OCI-LY3 (cell line): ENCODE measurements around the gene TICRR.

Experiments used
- EZH2phosphoT487 ChIP-seq: fragments of 200-600 bp; shearing (Covaris generic); IDR thresholded peaks from 2 replicates; pipeline ENCODE4 v1.6.1; 2018; ENCODE audit warnings: antibody characterized with exemption, mixed run types, low read depth
- TF ChIP-seq, protein P1 (sequence below): fragments of 200-600, 300-600 bp; sonication (generic); IDR thresholded peaks from 2 replicates; pipeline ENCODE4 v1.5.1; 2014; ENCODE audit warnings: antibody characterized with exemption, low read length, low read depth

DNA sequence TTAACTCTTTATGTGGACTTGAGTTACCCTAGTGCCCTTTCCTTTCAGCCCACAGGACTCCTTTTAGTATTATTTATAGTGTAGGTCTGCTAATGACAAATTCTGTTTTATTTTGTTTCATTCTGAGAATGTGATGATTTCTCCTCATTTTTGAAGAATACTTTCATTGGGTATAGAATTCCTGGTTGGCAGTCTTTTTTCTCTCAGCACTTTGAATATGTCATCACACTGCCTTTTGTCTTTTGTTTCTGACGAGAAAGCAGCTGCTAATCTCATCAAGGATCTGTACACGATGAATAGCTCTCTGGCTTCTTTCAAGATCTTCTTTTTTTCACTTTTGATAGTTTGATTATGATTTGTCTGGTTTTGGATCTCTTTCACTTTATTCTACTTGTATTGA lies 37.8 kb downstream of the TICRR start:
- TF ChIP-seq, protein P1, sequence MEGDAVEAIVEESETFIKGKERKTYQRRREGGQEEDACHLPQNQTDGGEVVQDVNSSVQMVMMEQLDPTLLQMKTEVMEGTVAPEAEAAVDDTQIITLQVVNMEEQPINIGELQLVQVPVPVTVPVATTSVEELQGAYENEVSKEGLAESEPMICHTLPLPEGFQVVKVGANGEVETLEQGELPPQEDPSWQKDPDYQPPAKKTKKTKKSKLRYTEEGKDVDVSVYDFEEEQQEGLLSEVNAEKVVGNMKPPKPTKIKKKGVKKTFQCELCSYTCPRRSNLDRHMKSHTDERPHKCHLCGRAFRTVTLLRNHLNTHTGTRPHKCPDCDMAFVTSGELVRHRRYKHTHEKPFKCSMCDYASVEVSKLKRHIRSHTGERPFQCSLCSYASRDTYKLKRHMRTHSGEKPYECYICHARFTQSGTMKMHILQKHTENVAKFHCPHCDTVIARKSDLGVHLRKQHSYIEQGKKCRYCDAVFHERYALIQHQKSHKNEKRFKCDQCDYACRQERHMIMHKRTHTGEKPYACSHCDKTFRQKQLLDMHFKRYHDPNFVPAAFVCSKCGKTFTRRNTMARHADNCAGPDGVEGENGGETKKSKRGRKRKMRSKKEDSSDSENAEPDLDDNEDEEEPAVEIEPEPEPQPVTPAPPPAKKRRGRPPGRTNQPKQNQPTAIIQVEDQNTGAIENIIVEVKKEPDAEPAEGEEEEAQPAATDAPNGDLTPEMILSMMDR: no peak
- TF ChIP-seq EZH2phosphoT487: no peak
